Stimulated activated CD8-positive, alpha-beta memory T cell treated with anti-CD3 and anti-CD28 coated beads, Interleukin-7, amount 100 ng/mL, for 1 hour (primary cell): ENCODE measurements around the gene SNX9.

Experiments
- DNase-seq, 2 donors: peaks; one replicate each; pipeline ENCODE4 v3.0.0-alpha.2; 2020; ENCODE audit warnings: low read depth in 2 of 2

The SNX9 gene

GRCh38 chr6:157804448-157805327 is 18.4 kb upstream of the SNX9 start:
- no peak for DNase-seq

DNA sequence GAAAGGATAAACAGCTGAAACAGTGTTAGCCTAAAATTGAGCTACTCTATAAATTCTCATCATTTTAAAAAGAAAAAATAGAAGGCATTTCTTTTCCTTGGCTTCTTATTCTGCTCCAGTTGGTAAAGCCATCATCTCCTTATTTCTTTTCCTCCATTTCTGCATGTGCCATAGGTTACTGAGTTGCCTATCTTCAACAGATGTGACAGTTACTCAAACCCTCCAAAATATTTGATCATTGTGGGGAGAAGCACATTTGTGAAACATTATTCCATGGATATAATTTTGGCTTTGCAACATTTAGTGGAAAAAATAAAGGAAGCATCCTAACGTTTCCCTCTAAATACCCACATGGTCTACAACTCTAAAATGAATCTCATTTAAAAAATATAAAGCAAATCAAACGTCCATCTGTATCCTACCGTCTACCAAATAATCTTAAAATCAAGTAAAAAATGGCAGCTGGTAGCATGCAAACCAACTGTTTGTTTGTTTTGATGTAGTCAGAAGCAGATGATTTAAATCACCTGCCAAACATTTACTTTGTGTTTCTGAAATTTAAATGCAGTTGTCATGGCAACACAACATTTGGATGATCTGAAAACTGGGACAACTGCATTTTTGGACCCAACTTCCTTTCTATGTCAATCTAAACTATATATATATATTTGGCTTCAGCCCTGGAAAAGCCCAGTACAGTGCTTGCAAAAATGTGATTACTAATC is 16.8 kb upstream of the SNX9 start:
- no peak for DNase-seq

GRCh38 chr6:157806856-157807215 is 16.2 kb upstream of the SNX9 start:
- no peak for DNase-seq

DNA sequence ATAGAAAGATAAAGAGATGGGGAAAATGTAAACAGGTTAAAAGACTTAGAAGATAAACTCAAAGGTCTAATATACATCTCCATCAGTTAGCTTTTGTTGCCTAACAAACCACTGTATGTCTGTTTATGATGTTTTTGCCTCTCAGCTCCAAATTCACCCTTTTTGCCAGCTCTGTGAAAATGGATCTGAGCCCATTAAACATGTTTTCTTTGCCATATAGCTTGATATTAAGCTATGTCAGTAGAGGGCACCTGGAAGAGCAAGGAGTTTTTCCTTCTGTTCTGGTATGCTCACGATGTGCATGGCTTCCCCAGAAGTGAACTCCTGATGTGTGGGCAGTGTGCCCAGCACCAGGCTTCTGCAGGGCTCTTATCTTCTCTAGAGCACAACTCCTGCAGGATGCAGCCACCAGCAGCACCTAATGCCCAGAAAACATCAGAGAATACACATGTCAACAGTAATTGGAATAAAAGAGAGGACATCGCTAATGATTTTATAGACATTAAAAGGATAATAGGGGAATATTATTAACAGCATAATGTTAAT is 14.6 kb upstream of the SNX9 start:
- DNase-seq: no peak

GRCh38 chr6:157809613-157810012 is 13.4 kb upstream of the SNX9 start:
- no peak for DNase-seq

DNA sequence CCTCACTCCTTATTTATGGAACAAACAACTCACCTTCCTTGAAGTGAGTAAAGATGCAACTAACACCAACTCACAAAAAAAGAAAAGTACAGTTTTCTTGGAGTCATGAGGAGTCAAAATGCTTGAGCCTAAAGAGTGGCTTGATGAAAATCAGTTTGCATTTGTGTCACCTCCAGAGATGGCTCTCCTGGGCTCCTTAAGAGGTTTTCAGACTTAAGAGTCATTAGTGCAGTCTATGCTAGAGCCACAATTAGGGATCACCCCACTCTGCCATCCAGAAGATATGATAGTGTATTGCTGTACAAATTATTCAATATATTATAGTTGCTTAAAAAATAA is 11.9 kb upstream of the SNX9 start:
- DNase-seq: no peak

GRCh38 chr6:157811476-157812173 is 11.4 kb upstream of the SNX9 start:
- DNase-seq: no peak

DNA sequence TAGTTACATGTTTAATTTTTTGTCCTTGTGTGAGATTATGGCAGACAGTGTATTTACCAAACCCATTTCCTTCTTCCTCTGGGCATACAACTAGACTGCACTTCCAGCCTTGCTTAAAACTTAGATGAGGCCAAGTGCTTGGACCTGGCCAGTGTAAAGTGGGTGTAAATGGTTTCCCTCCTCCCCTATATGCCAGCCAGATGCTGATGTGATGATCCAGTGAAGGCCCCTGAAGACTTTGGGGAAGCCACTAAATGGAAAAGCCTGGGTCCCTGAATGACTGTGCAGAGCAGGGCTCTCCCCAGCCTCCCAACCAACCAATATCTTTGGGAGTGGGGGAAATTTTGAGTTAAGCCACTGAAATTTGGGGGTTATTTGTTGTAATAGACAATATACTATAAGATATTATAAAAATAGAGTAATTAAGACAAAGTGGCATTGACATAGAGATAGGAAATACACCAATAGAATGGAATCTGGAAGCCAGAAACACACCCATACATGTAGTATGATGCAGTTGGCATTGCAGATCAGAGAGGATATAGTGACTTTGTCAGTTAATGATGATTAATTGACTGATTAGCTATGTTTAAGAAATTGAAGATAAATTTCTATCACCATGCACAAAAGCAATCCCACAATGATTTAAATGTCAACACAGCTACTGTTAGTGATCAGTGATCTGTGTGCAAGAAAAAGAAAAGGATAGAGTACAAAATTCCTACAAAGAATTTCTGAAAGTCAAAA is 10.4 kb upstream of the SNX9 start:
- no peak for DNase-seq

- no peak for DNase-seq
These were observed 9.9 kb upstream of the SNX9 start for GRCh38 chr6:157813191-157813590.

DNA sequence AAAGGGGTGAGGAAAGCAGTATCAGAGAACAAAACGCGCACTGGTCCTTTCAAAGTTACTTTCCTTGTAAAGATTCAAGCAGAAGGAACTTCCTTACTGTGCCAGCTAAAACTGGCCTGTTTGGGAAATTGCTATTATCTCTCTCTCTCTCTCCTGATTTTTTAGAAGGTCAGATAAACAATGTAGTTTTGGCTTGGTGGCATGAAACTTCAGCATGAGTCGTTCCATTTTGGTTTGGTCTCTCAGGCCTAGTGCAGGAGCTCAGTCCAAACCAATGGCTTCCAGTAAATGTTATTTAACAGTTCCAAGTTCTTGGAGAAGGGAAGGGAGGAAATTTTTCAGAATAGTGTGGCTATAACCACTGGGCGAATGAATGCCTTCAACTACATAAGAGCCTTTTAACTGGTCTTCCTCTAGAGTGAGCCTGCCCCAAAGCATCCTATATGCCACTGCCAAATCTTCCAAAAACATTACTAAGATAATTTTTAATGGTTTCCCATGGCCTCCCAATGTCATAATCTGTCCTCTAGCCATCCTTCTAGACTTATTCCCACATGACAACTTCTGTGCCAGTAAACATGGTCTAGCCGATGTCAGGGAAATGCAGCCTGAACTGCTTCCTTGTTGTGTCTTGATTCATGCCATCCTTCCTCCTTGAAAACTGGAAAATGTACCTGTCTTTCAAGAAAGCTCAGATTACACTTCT is 9.1 kb upstream of the SNX9 start:
- no peak for DNase-seq

- no peak for DNase-seq
These were observed 8.2 kb upstream of the SNX9 start for GRCh38 chr6:157814883-157815282.

DNA sequence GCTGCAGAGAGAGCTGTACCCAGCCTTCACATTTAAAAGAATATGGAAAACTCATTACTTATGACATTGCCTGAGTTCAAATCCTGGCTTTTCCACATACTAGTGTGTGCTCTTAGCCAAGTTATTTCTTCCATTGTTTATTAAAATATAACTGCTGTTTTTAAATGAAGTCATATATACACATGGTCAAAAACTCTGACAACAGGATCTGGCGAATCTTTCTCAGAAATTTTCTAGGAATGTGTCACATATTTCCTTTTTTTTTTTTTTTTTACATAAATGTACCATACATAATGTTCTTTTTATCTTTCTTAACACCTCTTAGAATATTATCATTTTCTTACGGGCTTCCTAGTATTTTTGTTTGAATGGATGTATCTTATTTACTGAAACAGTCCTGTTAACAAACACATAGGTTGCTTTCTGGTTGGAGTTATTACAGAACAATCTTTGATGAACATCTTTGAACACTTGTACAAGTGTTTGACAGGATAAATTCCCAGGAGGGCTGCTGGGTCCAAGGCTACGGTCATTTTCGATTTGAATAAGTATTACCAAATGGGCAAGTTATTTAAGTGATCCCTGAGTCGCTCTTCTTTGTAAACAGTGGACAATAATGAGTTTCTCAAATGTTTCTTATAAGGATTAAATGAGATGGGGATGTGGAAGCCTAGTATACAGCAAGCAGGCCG is 1.6 kb upstream of the SNX9 start:
- DNase-seq: no peak

- DNase-seq: no peak
These were observed 623 bp upstream of the SNX9 start for GRCh38 chr6:157822245-157823000.

DNA sequence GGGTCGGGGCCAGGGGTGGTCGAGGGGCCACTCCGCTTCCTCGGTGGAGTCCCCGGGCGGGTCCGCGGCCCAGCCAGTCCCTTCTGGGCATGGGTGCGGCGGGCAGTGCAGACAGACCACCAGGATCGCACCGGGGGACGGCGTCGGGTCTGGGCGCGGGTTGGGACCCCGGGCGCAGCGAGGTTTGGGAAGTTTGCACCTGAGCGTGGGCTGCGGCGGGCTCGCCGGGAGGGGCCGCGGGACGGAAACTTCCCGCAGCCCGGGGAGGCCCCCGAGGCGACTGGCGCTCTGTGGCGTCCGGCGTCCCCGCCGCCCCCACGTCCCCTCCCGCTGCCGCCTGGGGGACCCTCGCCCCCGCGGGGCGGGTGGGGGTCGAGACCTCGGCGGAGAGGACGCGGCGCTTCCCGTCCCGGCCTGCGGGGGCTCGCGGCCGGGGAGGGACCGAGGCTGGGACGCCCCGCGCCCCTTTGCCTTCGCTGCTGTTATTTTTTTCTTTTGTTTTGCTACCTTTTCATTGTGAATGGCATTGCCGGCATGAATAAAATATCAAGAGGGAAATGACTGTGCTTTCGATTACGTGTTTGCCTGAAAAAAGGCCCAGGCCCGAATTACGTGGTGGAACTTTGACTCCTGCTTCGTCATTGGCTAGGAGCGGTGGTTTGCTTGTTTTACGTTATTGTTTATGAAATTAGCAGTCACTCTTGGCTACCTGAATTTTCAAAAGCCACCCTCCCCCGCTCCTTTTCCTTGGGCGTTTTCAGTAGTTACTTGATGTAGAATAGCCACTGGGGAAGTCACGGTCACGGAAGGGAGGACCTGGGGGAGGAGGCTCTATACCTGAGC is 703 bp downstream of the SNX9 start:
- peak; percentile 21 to 32 for DNase-seq

- no peak for DNase-seq
These were observed 2.3 kb downstream of the SNX9 start for GRCh38 chr6:157825243-157825904.

GRCh38 chr6:157830354-157831017 is 7.4 kb downstream of the SNX9 start:
- DNase-seq: no peak

GRCh38 chr6:157831018-157831369 is 7.9 kb downstream of the SNX9 start:
- DNase-seq: no peak
